ENCODE results near the gene BDH2. TPM values are rescaled to one million over a fixed set of nuclear protein-coding genes. Genes with fewer than 3 reads are reported as not detected.

BDH2 gene
- total RNA-seq, 2 experiments from 2014 or later: 26.3 to 28.2 TPM

GRCh38 chr4:103046416-103047290 lies 53.0 kb downstream of the BDH2 start:
- CTCF ChIA-PET (ENCODE audit: unreplicated experiment): interaction anchor here (0.6 kb wide), 1 partner anchor 45 kb away, joined by 4 read pairs; no protein-coding TSS in a partner anchor
- Histone ChIP-seq H3K36me3 (ENCODE audit: insufficient read depth, low read length) (peaks cover 68% of the 10 kb centered on the region), H3K27ac (ENCODE audit: low read depth, low read length, poor library complexity, severe bottlenecking) (no peak overlapping the region), H4K20me1 (ENCODE audit: insufficient read depth, low read length) (no peaks in the 10 kb centered on the region), H3K79me2 (ENCODE audit: insufficient read depth, low read depth, low read length) (no peaks in the 10 kb centered on the region), H3K4me3 (ENCODE audit: low read depth, low read length, poor library complexity, severe bottlenecking) (no peak overlapping the region), H2AFZ (ENCODE audit: low read length) (no peak overlapping the region), H3K9me2 (ENCODE audit: insufficient read depth, low read length) (no peaks in the 10 kb centered on the region), H3K9me3 (ENCODE audit: low read length) (no peaks in the 10 kb centered on the region), H3K4me2 (ENCODE audit: low read length) (no peak overlapping the region), H3K4me1 (ENCODE audit: insufficient read depth, low read length, poor library complexity, severe bottlenecking) (no peaks in the 10 kb centered on the region)
- TF ChIP-seq EZH2phosphoT487 (IDR thresholded peaks at IDR 0.05; ENCODE audit: borderline replicate concordance, low read depth, low read length): no peak
- TF ChIP-seq CTCF (conservative IDR thresholded peaks at IDR 0.05; ENCODE audit: low read length): peak; percentile 91
- intact Hi-C loops (cut with micrococcal nuclease; ENCODE audit: unreplicated experiment): loop anchor here (1.0 kb wide), 1 partner anchor 45 kb away; no protein-coding TSS in a partner anchor
- POLR2A ChIA-PET: interaction anchor here (0.7 to 2.5 kb wide), 4 partner anchors 18 to 230 kb away, joined by 3 to 8 read pairs (median 4); no protein-coding TSS in a partner anchor
- peak; percentile 72 for DNase-seq (ENCODE audit: low spot score)
- BruUV-seq (replicated peaks): no TSS peak

DNA sequence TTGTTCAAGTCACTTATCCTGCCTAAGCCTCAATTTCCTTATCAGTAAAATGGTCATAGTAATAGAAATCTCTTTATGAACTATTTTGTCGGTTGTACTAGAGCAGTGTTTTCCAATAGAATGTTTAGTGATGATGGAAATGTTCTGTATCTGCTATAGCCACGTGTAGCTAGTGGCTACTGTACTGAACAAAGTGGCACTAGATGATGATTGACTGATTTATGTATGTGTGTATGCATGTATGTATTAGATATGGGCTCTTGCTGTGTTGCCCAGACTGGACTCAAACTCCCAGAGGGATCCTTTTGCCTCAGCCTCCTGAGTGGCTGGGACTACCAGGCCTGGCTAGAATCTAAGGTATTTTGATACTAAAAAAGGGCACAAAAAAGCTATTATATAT lies 55.5 kb downstream of the BDH2 start:
- POLR2A ChIA-PET: interaction anchor here (1.1 to 1.8 kb wide), 5 partner anchors 7 to 51 kb away, joined by 3 to 6 read pairs (median 4); no protein-coding TSS in a partner anchor
- no peaks in the 10 kb centered on the region for H4K20me1 ChIP-seq (ENCODE audit: insufficient read depth, low read length)
- BruUV-seq (replicated peaks): no TSS peak
- H3K4me1 ChIP-seq (ENCODE audit: insufficient read depth, low read length, poor library complexity, severe bottlenecking): no peaks in the 10 kb centered on the region
- TF ChIP-seq EZH2phosphoT487 (IDR thresholded peaks at IDR 0.05; ENCODE audit: borderline replicate concordance, low read depth, low read length) (no peak), CTCF (conservative IDR thresholded peaks at IDR 0.05; ENCODE audit: low read length) (no peak)
- no peak overlapping the region for H3K27ac ChIP-seq (ENCODE audit: low read depth, low read length, poor library complexity, severe bottlenecking)
- no peaks in the 10 kb centered on the region for H3K79me2 ChIP-seq (ENCODE audit: insufficient read depth, low read depth, low read length)
- peaks cover 58% of the 10 kb centered on the region for H3K36me3 ChIP-seq (ENCODE audit: insufficient read depth, low read length)
- intact Hi-C loops (cut with micrococcal nuclease; ENCODE audit: unreplicated experiment): no loop called here
- no peak overlapping the region for H3K4me2 ChIP-seq (ENCODE audit: low read length)
- CTCF ChIA-PET (ENCODE audit: unreplicated experiment): interaction anchor here (0.5 to 1.1 kb wide), 3 partner anchors 10 to 48 kb away, joined by 3 read pairs; no protein-coding TSS in a partner anchor
- no peak overlapping the region for H3K4me3 ChIP-seq (ENCODE audit: low read depth, low read length, poor library complexity, severe bottlenecking)
- H2AFZ ChIP-seq (ENCODE audit: low read length): no peak overlapping the region
- H3K9me2 ChIP-seq (ENCODE audit: insufficient read depth, low read length): no peaks in the 10 kb centered on the region
- DNase-seq (ENCODE audit: low spot score): no peak
- H3K9me3 ChIP-seq (ENCODE audit: low read length): no peaks in the 10 kb centered on the region
